AG08395 (cell line): ENCODE results near the gene POLR2L.
A peak's percentile ranks its signal among the peaks of the same experiment; 100 is the strongest.

ENCODE experiments used
- DNase-seq: peaks from one replicate; pipeline ENCODE4 v3.0.0; 2012; ENCODE audit warnings: mixed read lengths, low spot score

POLR2L gene

DNA sequence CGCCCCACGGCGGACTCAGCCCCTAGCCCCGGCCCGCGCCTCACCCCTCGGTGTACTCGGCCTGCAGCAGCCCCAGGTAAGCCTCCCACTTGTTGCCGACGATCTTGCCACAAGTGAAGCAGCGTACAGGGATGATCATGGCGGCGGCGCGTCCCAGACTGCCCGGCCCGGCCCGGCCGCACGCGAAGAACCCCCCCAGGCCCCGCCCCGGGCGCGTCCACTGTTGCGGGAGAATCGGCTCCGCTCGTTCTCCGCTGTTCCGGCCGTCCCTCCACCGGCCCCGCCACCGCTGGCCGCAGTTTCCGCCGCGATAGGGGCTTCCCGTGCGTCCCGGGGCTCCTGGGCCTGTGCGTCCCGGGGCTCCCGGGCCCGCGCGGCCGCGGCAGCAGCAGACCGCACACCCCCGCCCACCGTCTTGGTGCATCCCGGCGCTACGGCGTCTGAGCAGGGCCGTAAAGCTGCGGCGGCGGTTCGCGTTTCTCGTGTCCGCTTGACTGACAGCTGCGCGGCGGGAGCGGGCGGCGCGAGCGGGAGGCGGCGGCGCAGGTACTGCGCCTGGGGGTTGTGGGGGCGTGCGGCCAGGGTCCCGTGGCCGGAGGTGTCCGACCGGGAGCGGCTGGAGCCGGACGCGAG, at the start of gene POLR2L, which contains the start of gene TSPAN4:
Gene POLR2L (minus strand): TSS at position 160 of the 633 bp plus-strand sequence. CDS start 21 bp downstream, at position 139.
Gene TSPAN4 (plus strand): TSS at position 483 of the 633 bp plus-strand sequence. CDS start 7,453 bp downstream, outside the sequence.
- DNase-seq: peak; percentile 84

- DNase-seq: no peak
Measured at GRCh38 chr11:890794-891540, 48.6 kb upstream of the POLR2L start.

DNA sequence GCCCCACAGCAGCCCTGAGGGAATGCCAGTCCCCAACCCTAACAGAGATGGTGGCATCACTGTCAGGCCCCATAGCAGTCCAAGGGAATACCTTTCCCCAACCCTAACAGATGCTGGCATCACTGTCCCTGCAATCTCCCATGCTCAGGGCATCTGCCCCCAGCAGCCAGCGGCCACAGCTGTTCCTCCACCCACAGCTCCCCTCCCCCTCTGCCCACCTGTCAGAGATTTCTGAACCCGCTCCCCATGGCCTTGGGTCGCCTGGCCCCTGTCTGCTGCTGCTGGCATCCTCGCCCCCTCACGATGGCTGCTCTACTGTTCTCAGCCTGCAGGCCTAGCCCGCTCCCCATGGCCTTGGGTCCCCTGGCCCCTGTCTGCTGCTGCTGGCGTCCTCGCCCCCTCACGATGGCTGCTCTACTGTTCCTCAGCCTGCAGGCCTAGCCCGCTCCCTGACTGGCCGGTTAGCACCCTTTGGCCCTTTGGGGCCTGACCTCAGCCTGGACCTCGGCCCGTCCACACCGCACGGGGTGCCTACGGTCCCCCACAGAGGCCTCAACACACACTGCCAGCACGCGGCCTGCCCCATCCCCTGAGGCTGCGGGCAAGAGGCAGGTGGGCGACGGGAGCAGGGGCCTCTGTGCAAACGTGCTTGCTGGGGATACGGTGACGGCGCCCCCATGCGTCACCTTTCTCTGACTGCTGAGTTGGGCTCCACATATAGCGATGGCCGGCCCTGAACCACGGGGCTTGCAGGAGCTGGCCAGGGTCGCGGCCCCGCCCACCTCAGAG, 47.6 kb upstream of the POLR2L start:
- DNase-seq: no peak

GRCh38 chr11:889257-889656, 46.9 kb upstream of the POLR2L start:
- DNase-seq: no peak

GRCh38 chr11:888310-889212, 46.2 kb upstream of the POLR2L start:
- no peak for DNase-seq

- no peak for DNase-seq
Measured at GRCh38 chr11:887589-887988, 45.3 kb upstream of the POLR2L start.

GRCh38 chr11:886568-886967, 44.2 kb upstream of the POLR2L start:
- DNase-seq: no peak

DNA sequence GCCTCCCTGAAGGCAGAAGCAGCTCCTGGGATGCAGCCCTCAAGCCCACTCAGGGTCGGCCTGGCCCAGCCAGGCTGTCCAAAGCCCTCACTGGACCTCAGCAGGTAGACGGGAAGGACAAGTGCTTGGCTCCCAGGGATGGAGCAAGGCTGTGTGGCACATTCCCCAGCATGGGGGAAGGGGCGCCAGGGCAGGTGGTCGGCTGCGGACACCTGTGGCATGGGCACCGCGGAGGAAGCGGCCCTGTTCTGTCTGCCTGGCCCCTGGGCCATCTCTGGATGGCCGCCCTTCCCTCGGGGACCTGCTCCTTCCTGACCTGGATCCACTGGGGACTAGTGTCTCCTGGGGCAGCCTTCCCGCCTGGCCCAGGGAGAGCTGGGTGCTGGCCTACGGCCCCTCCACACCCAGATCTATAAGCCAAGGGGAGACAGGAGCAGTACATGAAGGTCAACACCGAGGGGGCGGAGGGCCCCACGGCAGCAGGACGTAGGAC, 42.3 kb upstream of the POLR2L start:
- DNase-seq: no peak

DNA sequence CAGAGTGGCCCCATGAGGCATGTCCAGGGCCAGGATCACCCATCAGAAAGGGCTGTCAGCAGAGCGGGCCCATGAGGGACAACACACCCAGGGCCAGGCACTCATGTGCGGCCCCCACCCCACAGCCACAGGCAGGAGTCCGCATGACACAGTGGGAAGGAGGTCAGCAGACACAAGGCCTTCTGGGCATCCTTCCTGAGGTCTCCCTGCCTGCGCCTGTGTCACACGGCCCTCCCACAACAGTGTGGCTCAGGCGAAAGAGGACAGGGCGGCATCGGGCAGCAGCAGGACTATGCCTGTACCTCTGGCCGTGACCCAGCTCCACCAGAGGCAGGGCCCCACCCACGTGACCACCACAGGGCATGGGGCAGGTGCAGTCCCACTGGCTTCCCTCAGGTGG, 41.2 kb upstream of the POLR2L start:
- no peak for DNase-seq

GRCh38 chr11:882596-882995, 40.3 kb upstream of the POLR2L start:
- peak; percentile 52 for DNase-seq

GRCh38 chr11:880447-880846, 38.1 kb upstream of the POLR2L start:
- DNase-seq: no peak

DNA sequence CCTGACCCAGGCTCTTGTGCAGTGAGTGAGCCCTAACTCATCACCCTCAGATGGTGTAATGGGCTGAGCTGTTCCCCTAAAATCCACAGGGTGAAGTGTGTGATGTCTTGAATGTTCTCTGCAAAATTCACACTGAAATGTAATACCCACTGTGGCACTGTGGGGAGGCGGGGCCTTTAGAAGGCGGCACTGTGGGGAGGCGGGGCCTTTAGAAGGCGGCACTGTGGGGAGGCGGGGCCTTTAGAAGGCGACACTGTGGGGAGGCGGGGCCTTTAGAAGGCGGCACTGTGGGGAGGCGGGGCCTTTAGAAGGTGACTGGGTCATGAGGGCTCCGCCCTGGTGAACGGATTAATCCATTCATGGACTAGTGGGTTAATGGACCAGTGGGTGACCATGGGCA, 35.2 kb upstream of the POLR2L start:
- DNase-seq: no peak

DNA sequence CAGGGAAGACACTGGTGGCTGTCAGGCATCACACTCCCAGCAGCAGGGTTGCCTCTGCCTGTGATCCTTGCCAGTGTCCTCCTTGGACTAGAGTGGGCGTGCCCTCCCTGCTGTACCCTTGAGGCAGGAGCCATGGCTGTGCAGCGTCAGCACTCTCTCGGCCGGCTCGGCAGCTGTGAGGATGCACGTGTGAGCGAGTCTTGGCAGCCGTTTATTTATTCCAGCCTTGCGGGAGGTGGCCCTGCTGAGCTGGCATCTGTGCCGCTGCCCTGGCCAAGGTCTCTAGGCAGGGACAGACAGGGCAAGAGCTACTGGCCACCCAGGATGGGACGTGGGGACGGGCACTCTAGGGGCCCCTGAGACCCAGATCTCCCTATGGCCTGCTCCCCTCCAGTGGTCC, 34.2 kb upstream of the POLR2L start:
- DNase-seq: peak; percentile 53

DNA sequence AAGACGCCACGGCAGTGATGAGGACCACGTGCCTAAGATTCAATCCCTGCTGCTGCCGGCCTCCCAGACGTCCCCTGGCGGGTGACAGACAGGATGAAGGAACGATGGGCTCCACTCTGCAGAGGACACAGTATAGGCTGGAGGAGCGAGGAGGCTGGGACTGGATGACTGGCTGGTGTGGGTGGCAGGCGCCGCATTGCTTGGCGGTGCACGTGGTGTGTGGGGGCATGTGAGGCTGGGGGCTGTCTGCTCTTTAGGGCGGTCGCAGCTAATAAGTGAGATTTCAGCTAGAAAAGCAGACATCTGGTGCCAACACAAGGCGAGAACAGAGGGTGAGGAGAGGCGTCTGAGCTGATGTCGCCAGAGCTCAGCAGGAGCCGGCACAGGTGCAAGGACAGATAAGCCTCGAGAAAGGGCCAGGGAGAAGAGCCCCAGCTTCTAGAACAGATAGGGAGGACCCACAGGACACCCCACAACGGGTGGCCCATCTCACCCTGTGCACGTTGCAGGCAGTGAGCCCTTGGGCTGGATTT, 33.5 kb upstream of the POLR2L start:
- no peak for DNase-seq

DNA sequence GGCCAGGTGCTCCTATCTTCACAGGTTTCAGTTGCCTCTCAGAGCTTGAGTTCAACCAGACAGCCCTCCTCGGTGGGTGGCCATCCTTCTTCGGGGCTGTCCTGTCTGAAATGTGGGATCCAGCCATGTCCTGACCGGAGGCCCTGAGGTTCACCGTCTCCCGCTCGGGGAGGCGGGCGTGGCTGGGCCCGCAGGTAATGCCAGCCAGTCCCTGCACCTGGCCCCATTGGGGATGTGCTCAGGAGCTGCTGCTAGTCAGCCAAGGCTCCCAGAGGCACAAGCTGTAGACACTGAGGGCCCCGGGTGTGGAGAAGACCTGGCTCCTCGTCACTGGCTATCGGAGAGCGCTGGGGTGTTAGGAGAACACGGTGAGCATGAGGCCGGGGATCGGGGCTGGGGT, 32.9 kb upstream of the POLR2L start:
- DNase-seq: no peak

- no peak for DNase-seq
Measured at GRCh38 chr11:873706-874105, 31.4 kb upstream of the POLR2L start.

DNA sequence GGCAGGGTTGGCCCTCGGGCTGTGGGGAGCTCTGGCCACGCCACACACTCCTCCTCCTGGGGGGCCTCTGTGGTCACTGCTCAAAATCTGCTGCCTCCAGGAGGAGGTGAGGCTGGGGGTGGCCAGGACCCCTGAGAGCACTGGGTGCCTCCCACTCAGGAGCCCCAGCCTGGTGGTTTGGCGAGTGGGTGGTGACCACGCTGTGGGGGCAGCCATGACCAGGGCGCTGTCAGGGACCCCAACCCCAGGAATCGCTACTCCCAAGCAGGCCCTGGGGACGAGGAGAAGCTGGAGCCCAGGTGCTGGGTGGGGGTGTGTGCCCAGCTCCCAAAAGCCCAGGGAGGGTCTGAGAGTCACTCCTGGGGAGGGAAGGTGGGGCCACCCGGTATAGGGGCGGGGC, 30.5 kb upstream of the POLR2L start:
- no peak for DNase-seq

DNA sequence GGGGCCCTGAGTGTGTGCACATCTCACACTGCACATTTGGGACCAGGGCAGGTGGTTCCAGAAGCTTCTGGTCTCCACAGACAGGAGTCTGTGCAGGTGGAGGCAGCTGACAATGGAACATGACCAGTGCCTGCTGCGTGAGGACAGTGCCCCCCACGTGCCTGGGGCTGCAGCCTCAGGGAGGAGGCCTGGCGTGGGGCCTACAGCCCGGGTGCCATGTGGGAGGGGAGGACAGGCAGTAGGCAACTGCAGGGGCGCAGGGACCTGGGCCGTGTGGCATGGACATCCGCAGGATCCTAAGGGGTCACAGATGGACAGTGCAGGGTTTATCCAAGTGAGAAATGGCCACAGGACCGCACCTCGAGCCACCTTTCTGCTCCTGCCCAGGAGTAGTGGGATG, 29.1 kb upstream of the POLR2L start:
- DNase-seq: no peak

DNA sequence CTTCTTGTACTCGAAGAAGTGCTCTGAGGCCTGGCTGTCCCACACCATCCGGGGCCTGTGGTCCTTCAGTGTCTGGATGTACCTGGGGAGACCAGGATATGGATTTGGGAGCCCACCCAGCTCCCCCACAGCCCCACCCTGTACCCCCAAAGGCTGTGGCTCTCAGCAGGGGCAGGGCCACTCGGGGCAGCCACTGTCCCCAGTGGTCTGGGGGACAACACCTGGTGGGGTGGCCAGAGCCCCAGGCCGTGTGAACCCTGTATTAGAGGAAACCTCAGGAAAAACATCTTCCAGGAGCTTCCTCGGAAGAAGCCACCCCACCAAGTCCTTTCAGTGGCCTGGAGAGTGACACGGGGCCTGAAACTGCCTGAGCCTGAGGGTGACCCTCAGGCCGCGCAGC, 28.1 kb upstream of the POLR2L start:
- DNase-seq: no peak

GRCh38 chr11:870127-870413, 27.7 kb upstream of the POLR2L start:
- DNase-seq: no peak

DNA sequence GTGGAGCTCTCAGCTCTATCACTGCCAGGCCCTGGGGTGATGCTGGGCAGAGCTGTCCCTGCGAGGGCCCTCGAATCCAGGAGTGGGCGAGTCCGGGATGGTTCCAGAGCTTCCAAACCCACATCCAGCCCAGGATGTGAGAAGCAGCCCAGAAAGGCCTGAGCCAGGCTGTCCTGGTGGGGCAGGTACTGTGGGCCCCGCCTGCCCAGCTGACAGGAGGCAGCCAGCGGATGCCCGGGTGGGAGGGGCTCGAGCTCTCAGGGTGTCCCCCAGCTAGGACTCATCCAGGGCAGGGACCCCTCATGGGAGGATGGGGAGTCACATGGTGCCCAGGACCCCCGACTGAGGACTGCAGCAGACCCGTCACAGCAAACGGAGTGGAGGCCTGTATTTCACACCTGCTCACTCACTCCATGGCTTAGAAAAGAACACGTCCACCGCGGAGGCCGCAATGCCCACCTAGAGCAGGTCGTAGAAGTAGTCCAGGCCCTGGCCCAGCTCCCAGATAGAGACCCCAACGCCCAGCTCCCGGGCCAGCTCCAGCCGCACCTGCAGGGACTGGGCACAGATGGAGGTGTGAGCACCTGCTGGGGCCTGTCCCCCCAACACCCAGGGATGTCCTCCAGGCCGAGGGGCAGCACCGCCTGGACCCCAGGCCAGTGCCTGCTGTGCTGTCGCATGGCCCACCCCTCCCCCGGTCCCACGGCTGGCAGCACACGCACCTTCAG, 27.2 kb upstream of the POLR2L start:
- DNase-seq: no peak
